NCI-H345 treated with DMSO at 0.1 percent for 48 hours (cell line): ENCODE data around the gene SPATA6L.
A peak's percentile ranks its signal among the peaks of the same experiment; 100 is the strongest.
"Not testable (repeated sequence)": the region's sequence is repeated elsewhere in the genome, so short reads cannot be mapped to it uniquely, and the experiment has no call there.

ENCODE experiments used
- DNase-seq: peaks from one replicate; lab custom pipeline; 2025; ENCODE audit not compliant: unreplicated experiment; lab: John Stamatoyannopoulos, UW

The SPATA6L gene

GRCh38 chr9:4677392-4677791 lies 11.1 kb upstream of the SPATA6L start:
- no peak for DNase-seq

DNA sequence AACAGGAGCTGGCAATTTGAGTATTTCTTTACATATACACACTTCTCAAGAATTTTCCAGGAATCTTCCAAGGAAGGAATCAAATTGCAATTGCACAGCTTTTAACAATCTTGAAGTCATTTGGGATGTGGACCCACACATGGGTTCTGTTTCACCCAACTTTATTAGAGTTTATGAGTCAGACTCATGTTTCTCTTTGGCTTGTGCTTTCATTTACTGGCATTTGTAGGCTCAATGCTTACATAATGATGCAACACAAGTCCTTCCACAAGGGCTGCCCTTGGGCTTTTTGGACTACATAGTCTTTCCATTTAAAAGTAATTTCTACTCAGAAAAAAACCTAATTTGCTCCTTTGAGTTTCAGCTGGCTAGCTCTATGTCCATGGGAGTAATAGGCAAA lies 8.5 kb upstream of the SPATA6L start:
- no peak for DNase-seq

DNA sequence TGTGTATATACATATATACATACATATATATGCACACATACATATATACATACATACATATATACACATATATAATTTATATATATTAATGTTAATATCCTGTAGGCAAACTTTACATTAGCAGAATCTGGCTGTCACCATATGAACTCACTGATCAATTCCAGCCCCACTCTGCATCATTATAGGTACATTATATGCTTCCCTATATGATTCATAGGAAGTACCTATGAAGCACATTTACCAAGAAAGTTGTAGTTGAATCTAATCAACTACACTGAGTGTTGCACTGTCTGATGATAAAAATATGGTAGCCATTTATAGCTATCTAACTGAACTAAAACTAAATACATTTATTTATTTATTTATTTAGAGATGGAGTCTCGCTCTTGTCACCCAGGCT lies 5.5 kb upstream of the SPATA6L start:
- no peak for DNase-seq

DNA sequence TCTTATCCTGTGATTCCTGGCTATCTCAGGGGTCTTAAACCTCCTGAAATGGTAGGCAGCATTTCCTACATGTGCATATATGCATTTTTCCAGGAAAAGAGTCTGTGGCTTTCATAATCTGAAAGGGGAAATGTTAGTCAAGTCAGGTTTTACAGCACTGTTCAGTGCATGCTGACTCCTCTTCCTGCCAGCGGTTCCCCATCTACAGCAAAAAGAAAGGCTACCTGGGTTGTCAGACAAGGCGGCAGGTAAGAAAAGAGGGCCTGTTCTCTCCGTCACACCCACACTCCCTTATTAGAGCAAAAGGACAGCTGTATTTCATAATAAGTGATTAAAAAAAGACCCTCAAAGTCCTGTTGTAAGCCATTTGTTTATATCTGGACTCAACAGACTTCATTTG lies 4.3 kb upstream of the SPATA6L start:
- DNase-seq, result no peak

- DNase-seq, result no peak
Measured at GRCh38 chr9:4669890-4670289, 3.6 kb upstream of the SPATA6L start.

DNA sequence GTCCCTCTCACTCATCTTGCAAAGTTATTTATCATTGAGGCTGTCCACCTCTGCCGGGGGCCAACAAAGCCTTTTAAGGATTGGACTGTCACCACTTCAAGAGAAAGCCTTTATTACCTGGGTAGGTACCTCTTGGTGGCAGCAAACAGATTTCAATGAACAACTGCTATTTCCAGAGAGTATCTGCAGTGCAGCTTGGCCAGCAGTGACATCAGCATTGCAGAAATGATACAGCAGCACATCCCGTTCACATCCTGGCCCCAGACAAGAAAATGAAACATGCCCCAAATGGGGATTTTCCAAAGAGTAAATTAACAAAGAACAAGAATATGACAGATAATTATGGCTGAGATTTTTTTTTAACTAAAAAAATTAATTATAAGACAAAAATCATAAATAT lies 2.3 kb upstream of the SPATA6L start:
- no peak for DNase-seq

DNA sequence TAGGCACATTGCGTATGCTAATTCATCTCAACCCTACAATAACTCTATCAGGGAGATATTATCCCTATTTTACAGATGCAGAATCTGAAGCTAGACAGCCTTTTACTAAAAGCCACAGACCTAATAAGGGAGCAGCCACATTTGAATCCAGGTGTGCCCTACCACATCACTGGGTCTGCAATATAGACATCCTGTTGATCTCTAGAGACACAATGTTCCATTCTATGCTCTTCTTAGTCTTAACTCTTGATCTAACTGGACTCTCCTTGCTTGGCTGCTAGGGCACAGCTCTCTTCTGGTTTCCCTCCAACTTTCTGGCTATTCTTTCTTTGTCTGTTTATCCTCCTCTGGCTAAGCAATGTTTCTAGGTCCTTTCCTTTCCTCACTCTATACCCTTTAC lies 1.4 kb upstream of the SPATA6L start:
- no peak for DNase-seq

GRCh38 chr9:4665357-4665756 lies 923 bp downstream of the SPATA6L start:
- peak; percentile 19 for DNase-seq

DNA sequence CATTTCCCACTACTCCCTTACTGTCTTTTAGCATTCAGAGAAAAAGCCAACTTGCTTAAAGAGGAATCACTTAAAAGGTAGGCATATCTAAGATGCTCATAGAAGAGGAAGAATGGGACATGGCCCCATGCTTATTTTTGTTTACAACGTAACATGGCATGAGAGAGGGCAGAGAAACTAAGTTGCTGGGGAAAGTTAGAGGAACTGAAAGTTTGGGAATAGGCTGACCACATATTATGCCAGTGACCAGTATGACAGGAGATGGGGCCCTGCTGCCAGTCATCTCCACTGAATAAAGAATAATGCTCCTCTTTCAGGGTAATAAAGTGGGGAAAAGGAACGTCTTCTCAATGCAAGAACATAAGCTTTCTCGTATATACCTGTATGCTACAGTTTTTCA lies 2.3 kb downstream of the SPATA6L start:
- no peak for DNase-seq

DNA sequence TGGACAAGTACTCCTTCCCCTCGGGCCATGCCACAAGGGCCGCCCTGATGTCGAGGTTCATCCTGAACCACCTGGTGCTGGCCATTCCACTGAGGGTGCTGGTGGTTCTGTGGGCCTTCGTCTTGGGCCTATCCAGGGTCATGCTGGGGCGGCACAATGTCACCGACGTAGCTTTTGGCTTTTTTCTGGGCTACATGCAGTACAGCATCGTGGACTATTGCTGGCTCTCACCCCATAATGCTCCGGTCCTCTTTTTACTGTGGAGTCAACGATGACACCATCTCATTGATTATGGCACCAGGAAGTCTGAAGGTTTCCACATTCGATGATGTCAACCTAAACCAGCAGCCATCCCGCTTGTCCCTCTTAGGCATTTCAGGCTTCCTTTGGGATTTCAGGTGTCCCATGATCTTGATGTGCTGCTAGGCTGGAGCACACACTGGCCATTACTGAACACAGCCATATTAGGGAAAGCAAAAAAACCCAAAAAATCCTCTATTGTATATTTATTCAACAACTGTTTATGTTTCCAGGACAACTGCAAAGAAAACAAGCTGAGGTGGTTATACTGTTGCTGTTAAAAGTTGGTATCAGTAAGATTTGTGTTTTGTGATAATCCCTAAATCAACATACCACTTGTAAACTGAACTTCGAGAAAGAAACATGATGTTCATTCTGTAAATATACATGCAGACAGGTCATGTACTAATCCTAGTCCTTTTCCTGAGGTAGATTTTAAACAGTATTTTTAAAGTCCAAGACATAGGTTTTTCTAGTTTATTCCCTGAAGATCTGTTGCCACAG lies 3.1 kb downstream of the SPATA6L start:
- DNase-seq, result no peak

DNA sequence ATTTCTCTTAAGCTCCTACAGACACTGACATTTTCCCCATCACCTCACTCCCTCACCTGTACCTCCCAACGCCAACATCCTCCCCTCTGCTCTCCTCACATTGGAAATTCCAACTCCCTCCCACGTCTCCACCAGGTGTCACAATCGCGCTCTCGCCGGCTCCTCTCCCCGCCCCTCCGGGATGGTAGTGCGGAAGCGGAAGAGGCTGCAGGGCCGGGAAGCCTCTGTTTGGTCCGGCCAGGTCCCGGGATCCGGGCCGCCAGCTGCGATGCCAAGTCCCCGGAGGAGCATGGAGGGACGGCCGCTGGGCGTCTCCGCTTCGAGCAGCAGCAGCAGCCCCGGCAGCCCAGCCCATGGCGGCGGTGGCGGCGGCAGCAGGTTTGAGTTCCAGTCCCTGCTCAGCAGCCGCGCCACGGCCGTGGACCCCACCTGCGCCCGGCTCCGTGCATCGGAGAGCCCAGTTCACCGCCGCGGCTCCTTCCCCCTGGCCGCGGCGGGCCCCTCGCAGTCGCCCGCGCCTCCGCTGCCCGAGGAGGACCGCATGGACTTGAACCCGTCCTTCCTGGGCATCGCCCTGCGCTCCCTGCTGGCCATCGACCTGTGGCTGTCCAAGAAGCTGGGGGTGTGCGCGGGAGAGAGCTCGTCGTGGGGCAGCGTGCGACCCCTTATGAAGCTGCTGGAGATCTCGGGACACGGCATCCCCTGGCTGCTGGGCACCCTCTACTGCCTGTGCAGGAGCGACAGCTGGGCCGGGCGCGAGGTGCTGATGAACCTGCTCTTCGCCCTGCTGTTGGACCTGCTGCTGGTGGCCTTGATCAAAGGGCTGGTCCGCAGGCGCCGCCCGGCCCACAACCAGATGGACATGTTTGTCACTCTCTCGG lies 3.9 kb downstream of the SPATA6L start, which contains the start of gene PLPP6:
TSS of gene PLPP6 (plus strand) at position 187 of the 881 bp plus-strand sequence. CDS start at position 269, 82 bp downstream.
- peak; percentile 90 for DNase-seq

DNA sequence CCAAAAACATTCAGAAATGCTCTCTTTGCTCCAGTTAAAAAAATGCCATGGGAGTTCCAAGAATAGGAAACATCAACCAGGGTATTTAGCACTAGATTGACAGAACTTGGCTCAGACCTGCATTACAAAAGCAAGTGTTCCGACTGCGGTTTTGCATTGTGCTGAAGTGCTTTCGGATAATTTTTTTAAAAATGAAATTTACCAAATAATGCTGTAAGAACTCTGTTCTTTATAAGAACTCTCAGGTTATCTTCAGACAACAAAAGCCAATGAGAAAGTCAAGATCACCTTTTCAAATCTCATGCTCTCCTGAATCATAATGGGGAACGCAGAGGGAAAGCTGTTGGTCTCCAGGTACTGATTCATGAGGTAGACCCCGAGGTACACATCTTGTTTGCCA lies 4.7 kb downstream of the SPATA6L start:
- no peak for DNase-seq

GRCh38 chr9:4661165-4661564 lies 5.1 kb downstream of the SPATA6L start:
- DNase-seq, result no peak

GRCh38 chr9:4660665-4661064 lies 5.6 kb downstream of the SPATA6L start:
- not testable (repeated sequence) for DNase-seq

DNA sequence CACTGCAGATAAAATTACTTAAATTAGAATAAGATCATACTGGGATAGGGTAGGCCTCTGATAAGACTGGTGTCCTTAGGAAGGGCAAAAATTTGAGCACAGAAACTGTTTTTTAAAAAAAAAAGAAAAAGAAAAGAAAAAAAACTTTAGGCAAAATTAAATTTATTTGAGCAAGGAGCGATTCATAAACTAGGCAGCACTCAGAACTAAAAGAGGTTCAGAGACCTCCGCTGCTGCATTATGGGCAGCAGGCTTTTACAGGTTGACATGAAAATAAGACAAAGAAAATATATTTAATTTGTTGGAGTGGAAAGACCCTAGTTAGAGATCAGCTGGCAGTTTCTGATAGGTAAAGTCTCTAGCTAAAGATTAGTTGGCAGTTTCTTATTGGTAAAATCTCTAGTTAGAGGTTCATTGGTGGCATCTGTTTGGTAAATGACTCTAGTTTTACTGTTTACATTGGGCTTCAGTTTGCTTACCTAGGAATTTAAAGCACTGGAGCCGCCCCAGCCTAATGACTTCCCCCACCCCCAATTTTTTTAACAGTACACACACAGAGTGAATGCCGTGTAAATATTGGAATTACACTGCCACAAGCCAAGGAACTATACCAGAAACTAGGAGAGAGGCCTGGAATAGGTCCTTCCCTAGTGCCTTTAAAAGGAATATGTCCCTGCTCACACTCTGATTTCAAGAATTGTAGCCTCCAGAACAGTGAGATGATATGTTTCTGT lies 8.7 kb downstream of the SPATA6L start:
- DNase-seq, result no peak

GRCh38 chr9:4656621-4657020 lies 9.7 kb downstream of the SPATA6L start:
- DNase-seq, result no peak

DNA sequence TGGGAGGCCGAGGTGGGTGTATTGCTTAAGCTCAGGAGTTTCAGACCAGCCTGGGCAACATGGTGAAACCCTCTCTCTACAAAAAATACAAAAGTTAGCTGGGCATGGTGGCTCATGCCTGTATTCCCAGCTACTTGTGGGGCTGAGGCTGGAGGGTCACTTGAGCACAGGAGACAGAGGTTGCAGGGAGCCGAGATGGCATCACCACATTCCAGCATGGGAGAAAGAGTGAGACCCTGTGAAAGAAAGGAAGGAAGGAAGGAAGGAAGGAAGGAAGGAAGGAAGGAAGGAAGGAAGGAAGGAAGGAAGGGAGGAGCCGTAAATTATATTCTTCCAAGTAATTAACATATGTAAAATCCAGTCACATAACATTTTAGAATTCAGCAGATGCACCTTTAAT lies 10.1 kb downstream of the SPATA6L start:
- not testable (repeated sequence) for DNase-seq

DNA sequence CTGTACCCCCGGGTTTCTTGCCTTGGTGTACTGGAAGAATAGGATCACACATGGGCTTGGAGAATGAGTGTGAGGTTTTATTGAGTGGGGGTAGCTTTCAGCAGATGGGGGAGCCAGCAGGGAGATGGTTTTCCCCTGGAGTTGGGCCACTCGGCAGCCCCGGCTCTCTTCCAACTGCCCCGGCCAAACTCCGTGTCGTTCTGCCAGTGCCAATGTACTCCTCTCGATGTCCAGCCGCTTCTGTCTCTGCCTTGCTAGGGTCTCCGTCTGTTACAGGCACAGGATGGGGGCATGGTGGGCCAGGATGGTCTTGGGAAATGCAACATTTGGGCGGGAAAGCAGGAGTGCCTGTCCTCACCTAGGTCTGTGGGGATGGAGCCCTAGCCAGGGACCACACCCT lies 11.7 kb downstream of the SPATA6L start:
- DNase-seq, result no peak

DNA sequence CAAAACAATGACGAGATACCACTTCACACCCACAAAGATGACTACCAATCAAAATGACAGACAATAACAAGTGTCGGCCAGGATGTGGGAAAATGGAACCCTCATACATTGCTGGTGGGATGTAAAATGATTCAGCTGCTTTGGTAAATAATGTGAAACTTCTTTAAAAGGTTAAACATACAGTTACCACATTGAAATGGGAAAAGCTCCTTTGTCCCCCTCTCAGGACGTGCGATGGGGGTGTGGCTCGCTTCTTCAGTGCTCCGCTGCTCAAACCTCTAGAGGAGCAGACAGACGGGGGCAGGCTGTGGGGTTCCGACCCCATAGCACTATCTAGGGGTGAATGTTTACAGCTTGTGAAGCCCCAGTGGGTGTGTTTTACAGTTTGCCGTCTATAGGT lies 12.2 kb downstream of the SPATA6L start:
- DNase-seq, result no peak

- DNase-seq, result no peak
Measured at GRCh38 chr9:4642351-4642750, 23.9 kb downstream of the SPATA6L start.

DNA sequence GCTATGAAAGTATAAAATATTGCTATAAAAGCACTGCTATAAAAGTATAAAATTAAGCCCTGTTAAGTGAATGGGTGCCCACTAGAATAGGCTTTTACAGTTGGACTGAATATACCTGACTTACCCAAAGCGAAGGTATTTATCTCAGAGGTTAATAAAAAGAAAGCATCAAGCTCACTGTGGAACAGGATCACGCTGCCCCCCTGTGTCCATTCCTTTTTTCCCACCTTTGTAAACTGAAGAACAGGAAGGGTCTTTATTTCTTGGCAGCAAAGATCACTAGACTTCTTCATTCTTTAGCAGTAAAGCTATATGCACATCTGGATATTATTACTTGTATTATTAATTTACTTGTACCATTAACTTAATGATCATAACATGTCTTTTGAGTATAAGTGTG lies 26.3 kb downstream of the SPATA6L start:
- DNase-seq, result peak; percentile 12
